Stimulated activated CD4-positive, alpha-beta T cell treated with anti-CD3 and anti-CD28 coated beads, Interleukin-4, amount 100 ng/mL, for 1 hour (primary cell): ENCODE data around the gene CCDC158.
"Not testable (repeated sequence)": the region's sequence is repeated elsewhere in the genome, so short reads cannot be mapped to it uniquely, and the experiment has no call there.

Experiments
- DNase-seq: peaks from one replicate; pipeline ENCODE4 v3.0.0-alpha.2; 2020

CCDC158 gene

GRCh38 chr4:76429636-76430035 is 8.7 kb upstream of the CCDC158 start:
- no peak for DNase-seq

GRCh38 chr4:76426272-76426671 is 5.3 kb upstream of the CCDC158 start:
- DNase-seq: no peak

GRCh38 chr4:76423159-76423558 is 2.2 kb upstream of the CCDC158 start:
- DNase-seq: not testable (repeated sequence)

GRCh38 chr4:76420188-76420761 is 666 bp downstream of the CCDC158 start:
- DNase-seq: no peak

- DNase-seq: no peak
Measured at GRCh38 chr4:76410636-76411035, 10.3 kb downstream of the CCDC158 start.

- DNase-seq: no peak
Measured at GRCh38 chr4:76407440-76408119, 13.4 kb downstream of the CCDC158 start.

GRCh38 chr4:76406081-76406480 is 14.9 kb downstream of the CCDC158 start:
- DNase-seq: no peak

- no peak for DNase-seq
Measured at GRCh38 chr4:76401654-76402053, 19.3 kb downstream of the CCDC158 start.

GRCh38 chr4:76388160-76388908 is 32.6 kb downstream of the CCDC158 start:
- no peak for DNase-seq

- no peak for DNase-seq
Measured at GRCh38 chr4:76386566-76387305, 34.2 kb downstream of the CCDC158 start.

- no peak for DNase-seq
Measured at GRCh38 chr4:76385974-76386373, 35.0 kb downstream of the CCDC158 start.

- DNase-seq: no peak
Measured at GRCh38 chr4:76384052-76384451, 36.9 kb downstream of the CCDC158 start.

- no peak for DNase-seq
Measured at GRCh38 chr4:76383001-76383400, 37.9 kb downstream of the CCDC158 start.

- no peak for DNase-seq
Measured at GRCh38 chr4:76381986-76382385, 39.0 kb downstream of the CCDC158 start.

GRCh38 chr4:76380561-76380960 is 40.4 kb downstream of the CCDC158 start:
- DNase-seq: no peak

- DNase-seq: peak; percentile 24
Measured at GRCh38 chr4:76377911-76378310, 43.0 kb downstream of the CCDC158 start.

GRCh38 chr4:76377481-76377901 is 43.5 kb downstream of the CCDC158 start:
- DNase-seq: no peak

GRCh38 chr4:76376534-76376933 is 44.4 kb downstream of the CCDC158 start:
- DNase-seq: no peak

- no peak for DNase-seq
Measured at GRCh38 chr4:76375703-76376102, 45.2 kb downstream of the CCDC158 start.

- no peak for DNase-seq
Measured at GRCh38 chr4:76374798-76375197, 46.1 kb downstream of the CCDC158 start.

- no peak for DNase-seq
Measured at GRCh38 chr4:76373919-76374552, 46.9 kb downstream of the CCDC158 start.

- DNase-seq: no peak
Measured at GRCh38 chr4:76366737-76367136, 54.2 kb downstream of the CCDC158 start.

GRCh38 chr4:76365636-76366035 is 55.3 kb downstream of the CCDC158 start:
- DNase-seq: no peak
